ENCODE measurements around the gene MYO9B.
"Not testable (repeated sequence)": the region's sequence is repeated elsewhere in the genome, so short reads cannot be mapped to it uniquely, and the experiment has no call there.

MYO9B gene

DNA sequence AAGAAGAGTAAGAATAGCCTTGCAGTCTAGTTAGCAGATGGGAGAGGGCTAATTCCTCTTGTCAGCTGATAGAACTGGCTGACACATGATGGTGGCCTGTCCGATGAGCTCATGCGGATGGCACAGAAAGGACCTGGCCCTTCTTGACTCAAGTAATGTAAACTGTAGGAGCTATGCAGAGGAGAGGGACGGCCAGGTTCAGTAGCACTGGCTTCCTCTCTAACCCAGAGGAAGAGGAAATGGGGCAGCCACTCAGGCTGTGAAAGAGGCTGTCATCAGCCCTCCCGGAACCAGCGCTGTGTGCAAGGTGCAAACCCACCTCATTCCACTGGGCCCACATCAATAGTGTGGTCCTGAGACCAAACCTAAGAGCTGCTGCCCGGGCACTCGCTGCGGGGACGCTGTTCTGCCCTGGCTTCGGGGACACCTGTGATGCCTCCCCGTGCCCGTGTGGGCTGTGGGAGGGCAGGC is 108.8 kb downstream of the MYO9B start:
- no peak overlapping the region for H3K4me3 ChIP-seq (ENCODE audit: low read depth, low read length)
- no peak overlapping the region for H3K9ac ChIP-seq (ENCODE audit: low read depth, low read length)
- H3K4me1 ChIP-seq (ENCODE audit: control insufficient read depth, insufficient read depth, low read length) = peaks cover 12% of the 10 kb centered on the region; the same call in 1 of the 2 replicates

DNA sequence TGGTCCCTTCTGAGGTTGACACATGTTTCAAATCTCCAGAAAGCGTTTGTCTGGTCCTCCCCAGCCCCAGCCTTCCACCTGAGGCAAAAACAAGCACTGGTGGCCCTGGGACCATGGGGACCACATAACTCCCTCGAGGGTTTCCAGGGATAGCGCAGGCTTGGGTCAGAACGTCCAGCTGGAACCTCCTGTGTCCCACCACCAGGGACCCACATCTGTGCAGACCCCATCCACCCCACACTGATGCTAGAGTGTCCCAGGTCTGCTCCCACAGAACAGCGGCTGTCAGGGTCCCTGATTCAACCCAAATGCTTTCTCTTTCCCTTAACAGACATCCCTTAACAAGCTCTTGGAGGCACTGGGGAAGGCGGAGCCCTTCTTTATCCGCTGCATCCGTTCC is 110.0 kb downstream of the MYO9B start:
- no peak overlapping the region for H3K9ac ChIP-seq (ENCODE audit: low read depth, low read length)
- no peak overlapping the region for H3K4me3 ChIP-seq (ENCODE audit: low read depth, low read length)
- H3K27ac ChIP-seq (ENCODE audit: low read depth, low read length) = no peak overlapping the region
- H3K36me3 ChIP-seq (ENCODE audit: control insufficient read depth, insufficient read depth, low read length) = peaks cover 38% of the 10 kb centered on the region
- H3K27me3 ChIP-seq (ENCODE audit: control insufficient read depth, insufficient read depth, low read length) = no peaks in the 10 kb centered on the region
- no peaks in the 10 kb centered on the region for H3K9me3 ChIP-seq (ENCODE audit: control insufficient read depth, insufficient read depth, low read length)
- peaks cover 11% of the 10 kb centered on the region; the same call in 1 of the 2 replicates for H3K4me1 ChIP-seq (ENCODE audit: control insufficient read depth, insufficient read depth, low read length)

More for the DNA sequence above, 108.8 kb downstream of the MYO9B start:
- no peaks in the 10 kb centered on the region for H3K9me3 ChIP-seq (ENCODE audit: control insufficient read depth, insufficient read depth, low read length)
- peaks cover 36% of the 10 kb centered on the region for H3K36me3 ChIP-seq (ENCODE audit: control insufficient read depth, insufficient read depth, low read length)
- no peak overlapping the region for H3K27ac ChIP-seq (ENCODE audit: low read depth, low read length)
- no peaks in the 10 kb centered on the region for H3K27me3 ChIP-seq (ENCODE audit: control insufficient read depth, insufficient read depth, low read length)

DNA sequence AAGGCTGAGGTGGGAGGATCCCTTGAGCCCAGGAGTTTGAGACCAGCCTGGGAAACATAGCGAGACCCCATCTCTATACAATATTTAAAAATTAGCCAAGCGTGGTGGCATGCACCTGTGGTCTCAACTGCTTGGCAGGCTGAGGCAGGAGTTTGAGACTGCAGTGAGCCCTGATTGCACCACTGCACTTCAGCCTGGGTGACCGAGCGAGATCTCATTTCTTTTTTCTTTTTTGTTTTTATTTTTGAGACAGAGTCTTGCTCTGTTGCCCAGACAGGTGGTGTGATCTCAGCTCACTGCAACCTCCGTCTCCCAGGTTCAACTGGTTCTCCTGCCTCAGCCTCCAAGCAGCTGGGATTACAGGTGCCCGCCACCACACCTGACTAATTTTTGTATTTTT is 116.2 kb downstream of the MYO9B start:
- H3K4me3 ChIP-seq (ENCODE audit: low read depth, low read length); H3K9me3 ChIP-seq (ENCODE audit: control insufficient read depth, insufficient read depth, low read length); H3K4me1 ChIP-seq (ENCODE audit: control insufficient read depth, insufficient read depth, low read length); H3K9ac ChIP-seq (ENCODE audit: low read depth, low read length); H3K27me3 ChIP-seq (ENCODE audit: control insufficient read depth, insufficient read depth, low read length); H3K27ac ChIP-seq (ENCODE audit: low read depth, low read length): not testable (repeated sequence)
- peaks cover 56% of the 10 kb centered on the region for H3K36me3 ChIP-seq (ENCODE audit: control insufficient read depth, insufficient read depth, low read length)

DNA sequence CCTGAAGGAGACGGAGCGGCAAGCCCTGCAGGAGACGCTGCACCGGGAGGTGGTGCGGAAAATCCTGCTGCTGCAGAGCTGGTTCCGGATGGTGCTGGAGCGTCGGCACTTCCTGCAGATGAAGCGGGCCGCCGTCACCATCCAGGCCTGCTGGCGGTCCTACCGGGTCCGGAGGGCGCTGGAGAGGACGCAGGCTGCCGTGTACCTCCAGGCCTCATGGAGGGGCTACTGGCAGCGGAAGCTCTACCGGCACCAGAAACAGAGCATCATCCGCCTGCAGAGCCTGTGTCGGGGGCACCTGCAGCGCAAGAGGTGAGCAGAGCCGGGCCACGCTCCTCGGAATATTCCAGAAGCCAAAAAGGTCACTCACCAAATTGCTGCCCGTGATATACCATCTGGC is 117.2 kb downstream of the MYO9B start:
- peaks cover 57% of the 10 kb centered on the region for H3K36me3 ChIP-seq (ENCODE audit: control insufficient read depth, insufficient read depth, low read length)
- no peak overlapping the region for H3K9ac ChIP-seq (ENCODE audit: low read depth, low read length)
- no peak overlapping the region for H3K27ac ChIP-seq (ENCODE audit: low read depth, low read length)

DNA sequence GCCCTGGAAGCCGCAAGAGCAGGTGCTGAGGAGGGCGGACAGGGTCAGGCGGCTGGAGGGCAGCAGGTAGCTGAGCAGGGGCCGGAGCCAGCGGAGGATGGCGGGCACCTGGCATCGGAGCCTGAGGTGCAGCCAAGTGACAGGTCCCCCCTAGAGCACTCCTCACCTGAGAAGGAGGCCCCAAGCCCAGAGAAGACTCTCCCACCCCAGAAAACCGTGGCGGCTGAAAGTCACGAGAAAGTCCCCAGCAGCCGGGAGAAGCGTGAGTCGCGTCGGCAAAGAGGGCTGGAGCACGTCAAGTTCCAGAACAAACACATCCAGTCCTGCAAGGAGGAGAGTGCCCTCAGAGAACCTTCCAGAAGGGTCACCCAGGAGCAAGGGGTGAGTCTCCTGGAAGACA is 119.0 kb downstream of the MYO9B start:
- H3K27ac ChIP-seq (ENCODE audit: low read depth, low read length) = no peak overlapping the region
- no peak overlapping the region for H3K4me3 ChIP-seq (ENCODE audit: low read depth, low read length)
- no peak overlapping the region for H3K9ac ChIP-seq (ENCODE audit: low read depth, low read length)
- no peaks in the 10 kb centered on the region for H3K27me3 ChIP-seq (ENCODE audit: control insufficient read depth, insufficient read depth, low read length)
- no peaks in the 10 kb centered on the region for H3K4me1 ChIP-seq (ENCODE audit: control insufficient read depth, insufficient read depth, low read length)
- H3K36me3 ChIP-seq (ENCODE audit: control insufficient read depth, insufficient read depth, low read length) = peaks cover 49% of the 10 kb centered on the region
- H3K9me3 ChIP-seq (ENCODE audit: control insufficient read depth, insufficient read depth, low read length) = no peaks in the 10 kb centered on the region

More for the DNA sequence above, 117.2 kb downstream of the MYO9B start:
- no peaks in the 10 kb centered on the region for H3K4me1 ChIP-seq (ENCODE audit: control insufficient read depth, insufficient read depth, low read length)
- H3K27me3 ChIP-seq (ENCODE audit: control insufficient read depth, insufficient read depth, low read length) = no peaks in the 10 kb centered on the region
- H3K4me3 ChIP-seq (ENCODE audit: low read depth, low read length) = no peak overlapping the region
- H3K9me3 ChIP-seq (ENCODE audit: control insufficient read depth, insufficient read depth, low read length) = no peaks in the 10 kb centered on the region

DNA sequence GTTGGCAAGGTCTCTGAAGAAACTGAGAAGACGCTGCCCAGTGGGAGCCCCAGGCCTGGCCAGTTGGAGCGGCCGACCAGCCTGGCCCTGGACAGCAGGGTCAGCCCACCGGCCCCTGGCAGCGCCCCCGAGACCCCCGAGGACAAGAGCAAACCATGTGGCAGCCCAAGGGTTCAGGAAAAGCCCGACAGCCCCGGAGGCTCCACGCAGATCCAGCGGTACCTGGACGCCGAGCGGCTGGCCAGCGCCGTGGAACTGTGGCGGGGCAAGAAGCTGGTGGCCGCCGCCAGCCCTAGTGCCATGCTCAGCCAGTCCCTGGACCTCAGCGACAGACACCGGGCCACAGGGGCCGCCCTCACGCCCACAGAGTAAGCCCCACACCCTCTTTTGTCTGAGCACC is 119.5 kb downstream of the MYO9B start:
- Histone ChIP-seq H3K27ac (ENCODE audit: low read depth, low read length) (no peak overlapping the region), H3K36me3 (ENCODE audit: control insufficient read depth, insufficient read depth, low read length) (peaks cover 51% of the 10 kb centered on the region), H3K4me1 (ENCODE audit: control insufficient read depth, insufficient read depth, low read length) (no peaks in the 10 kb centered on the region), H3K27me3 (ENCODE audit: control insufficient read depth, insufficient read depth, low read length) (no peaks in the 10 kb centered on the region), H3K9ac (ENCODE audit: low read depth, low read length) (no peak overlapping the region), H3K9me3 (ENCODE audit: control insufficient read depth, insufficient read depth, low read length) (no peaks in the 10 kb centered on the region), H3K4me3 (ENCODE audit: low read depth, low read length) (no peak overlapping the region)

DNA sequence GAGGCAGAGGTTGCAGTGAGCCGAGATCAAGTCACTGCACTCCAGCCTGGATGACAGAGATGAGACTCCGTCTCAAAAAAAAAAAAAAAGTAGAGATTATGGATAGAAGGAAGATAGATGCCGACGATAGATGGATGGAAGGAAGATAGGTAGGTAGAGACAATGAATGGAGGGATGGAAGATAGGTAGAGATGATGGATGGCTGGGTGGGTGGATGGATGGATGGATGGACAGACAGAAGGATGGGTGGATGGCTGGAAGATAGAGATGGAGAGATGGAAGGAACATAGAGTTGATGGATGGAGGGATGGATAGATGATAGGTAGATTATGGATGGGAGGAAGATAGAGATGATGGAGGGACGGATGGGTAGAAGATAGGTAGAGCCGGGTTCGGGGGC is 121.0 kb downstream of the MYO9B start:
- Histone ChIP-seq H3K27ac (ENCODE audit: low read depth, low read length) (no peak overlapping the region), H3K9ac (ENCODE audit: low read depth, low read length) (no peak overlapping the region), H3K27me3 (ENCODE audit: control insufficient read depth, insufficient read depth, low read length) (no peaks in the 10 kb centered on the region), H3K9me3 (ENCODE audit: control insufficient read depth, insufficient read depth, low read length) (no peaks in the 10 kb centered on the region), H3K4me1 (ENCODE audit: control insufficient read depth, insufficient read depth, low read length) (no peaks in the 10 kb centered on the region), H3K36me3 (ENCODE audit: control insufficient read depth, insufficient read depth, low read length) (peaks cover 55% of the 10 kb centered on the region), H3K4me3 (ENCODE audit: low read depth, low read length) (no peak overlapping the region)

DNA sequence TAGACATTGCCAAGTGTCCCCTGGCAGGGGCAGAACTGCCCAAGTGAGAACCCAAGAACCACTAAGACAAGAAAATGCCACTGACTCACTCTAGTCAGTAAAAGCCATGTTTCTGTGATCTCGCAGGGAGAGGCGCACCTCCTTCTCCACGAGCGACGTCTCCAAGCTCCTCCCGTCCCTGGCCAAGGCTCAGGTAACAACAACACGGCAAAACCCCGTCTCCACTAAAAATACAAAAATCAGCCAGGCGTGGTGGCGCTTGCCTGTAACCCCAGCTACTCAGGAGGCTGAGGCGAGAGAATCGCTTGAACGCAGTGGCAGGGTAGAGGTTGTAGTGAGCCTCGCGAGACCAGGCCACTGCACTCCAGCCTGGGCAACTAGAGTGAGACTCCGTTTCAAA is 122.1 kb downstream of the MYO9B start:
- Histone ChIP-seq H3K27ac (ENCODE audit: low read depth, low read length) (no peak overlapping the region), H3K4me1 (ENCODE audit: control insufficient read depth, insufficient read depth, low read length) (no peaks in the 10 kb centered on the region), H3K9me3 (ENCODE audit: control insufficient read depth, insufficient read depth, low read length) (no peaks in the 10 kb centered on the region), H3K36me3 (ENCODE audit: control insufficient read depth, insufficient read depth, low read length) (peaks cover 59% of the 10 kb centered on the region), H3K4me3 (ENCODE audit: low read depth, low read length) (no peak overlapping the region), H3K27me3 (ENCODE audit: control insufficient read depth, insufficient read depth, low read length) (no peaks in the 10 kb centered on the region), H3K9ac (ENCODE audit: low read depth, low read length) (no peak overlapping the region)

DNA sequence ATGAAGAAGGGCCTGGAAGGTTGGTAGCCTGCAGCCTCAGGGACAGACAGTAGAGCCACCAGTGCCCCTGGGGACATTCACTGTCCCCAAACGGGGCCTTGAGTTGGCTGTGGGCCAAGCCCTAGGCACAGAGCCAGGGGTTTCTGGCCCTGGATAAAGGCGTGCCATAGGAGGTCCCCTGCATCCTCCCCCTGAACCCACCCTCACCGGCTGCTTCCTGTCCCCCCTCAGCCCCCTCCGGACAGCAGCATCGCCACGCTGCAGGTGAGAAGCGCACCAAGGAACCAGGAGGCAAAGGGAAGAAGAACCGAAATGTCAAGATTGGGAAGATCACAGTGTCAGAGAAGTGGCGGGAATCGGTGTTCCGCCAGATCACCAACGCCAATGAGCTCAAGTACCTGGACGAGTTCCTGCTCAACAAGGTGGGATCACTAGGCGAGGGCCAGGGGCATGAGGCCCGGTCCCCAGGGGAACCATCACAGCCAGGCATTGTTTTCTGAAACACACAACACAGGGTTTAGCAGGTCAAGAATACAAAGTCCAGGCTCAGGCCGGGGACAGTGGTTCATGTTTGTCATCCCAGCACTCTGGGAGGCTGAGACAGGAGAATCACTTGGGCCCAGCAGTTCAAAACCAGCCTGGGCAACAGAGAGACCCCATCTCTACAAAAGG is 125.0 kb downstream of the MYO9B start:
- H3K9ac ChIP-seq (ENCODE audit: low read depth, low read length) = no peak overlapping the region
- H3K4me3 ChIP-seq (ENCODE audit: low read depth, low read length) = no peak overlapping the region
- H3K27me3 ChIP-seq (ENCODE audit: control insufficient read depth, insufficient read depth, low read length) = no peaks in the 10 kb centered on the region
- no peak overlapping the region for H3K27ac ChIP-seq (ENCODE audit: low read depth, low read length)
- H3K9me3 ChIP-seq (ENCODE audit: control insufficient read depth, insufficient read depth, low read length) = no peaks in the 10 kb centered on the region
- H3K4me1 ChIP-seq (ENCODE audit: control insufficient read depth, insufficient read depth, low read length) = no peaks in the 10 kb centered on the region
- peaks cover 49% of the 10 kb centered on the region for H3K36me3 ChIP-seq (ENCODE audit: control insufficient read depth, insufficient read depth, low read length)

DNA sequence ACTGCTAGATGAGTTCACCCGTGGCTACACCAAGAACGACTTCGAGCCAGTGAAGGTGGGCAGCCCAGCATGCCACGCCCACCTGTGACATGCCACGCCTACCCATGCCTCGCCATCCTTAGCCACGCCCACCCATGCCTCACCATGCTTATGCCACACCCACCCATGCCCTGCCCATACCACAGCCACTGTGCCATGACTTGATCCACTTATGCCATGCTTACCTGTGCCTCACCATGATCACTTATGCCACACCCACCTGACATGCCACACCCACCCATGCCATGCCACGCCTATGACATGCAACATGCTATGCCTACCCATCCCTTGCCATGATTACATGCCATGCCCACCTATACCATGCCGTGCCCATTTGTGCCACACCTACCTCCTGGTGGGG is 126.7 kb downstream of the MYO9B start:
- H3K4me3 ChIP-seq (ENCODE audit: low read depth, low read length) = no peak overlapping the region
- H3K27ac ChIP-seq (ENCODE audit: low read depth, low read length) = no peak overlapping the region
- H3K36me3 ChIP-seq (ENCODE audit: control insufficient read depth, insufficient read depth, low read length) = peaks cover 60% of the 10 kb centered on the region
- H3K9me3 ChIP-seq (ENCODE audit: control insufficient read depth, insufficient read depth, low read length) = no peaks in the 10 kb centered on the region
- no peaks in the 10 kb centered on the region for H3K27me3 ChIP-seq (ENCODE audit: control insufficient read depth, insufficient read depth, low read length)
- H3K4me1 ChIP-seq (ENCODE audit: control insufficient read depth, insufficient read depth, low read length) = no peaks in the 10 kb centered on the region
- no peak overlapping the region for H3K9ac ChIP-seq (ENCODE audit: low read depth, low read length)

DNA sequence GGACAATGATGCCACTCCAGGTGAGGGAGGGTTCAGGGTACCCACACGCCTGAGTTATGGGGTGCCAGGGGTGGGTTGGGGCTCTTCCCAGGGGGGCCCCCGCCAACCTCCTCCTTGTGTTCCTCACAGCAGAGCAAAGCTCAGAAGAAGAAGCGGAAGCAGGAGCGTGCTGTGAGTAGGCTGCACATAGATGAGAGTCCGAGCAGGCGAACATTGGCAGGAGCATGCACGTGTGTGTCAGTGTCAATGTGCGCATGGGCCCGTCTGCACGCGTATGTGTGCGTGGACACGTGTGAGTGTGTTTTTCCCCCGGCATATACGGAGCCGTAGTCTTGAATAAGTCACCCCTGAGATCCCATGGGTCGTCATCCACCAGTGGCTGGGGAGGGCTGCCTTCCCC is 127.1 kb downstream of the MYO9B start:
- Histone ChIP-seq H3K27me3 (ENCODE audit: control insufficient read depth, insufficient read depth, low read length) (no peaks in the 10 kb centered on the region), H3K27ac (ENCODE audit: low read depth, low read length) (no peak overlapping the region), H3K4me3 (ENCODE audit: low read depth, low read length) (no peak overlapping the region), H3K9ac (ENCODE audit: low read depth, low read length) (no peak overlapping the region), H3K4me1 (ENCODE audit: control insufficient read depth, insufficient read depth, low read length) (no peaks in the 10 kb centered on the region), H3K9me3 (ENCODE audit: control insufficient read depth, insufficient read depth, low read length) (no peaks in the 10 kb centered on the region), H3K36me3 (ENCODE audit: control insufficient read depth, insufficient read depth, low read length) (peaks cover 58% of the 10 kb centered on the region)
